Measurements from ENCODE around the gene RBP4.

- no peak for TF ChIP-seq CREB1 (IDR thresholded peaks at IDR 0.05; ENCODE audit: low read depth)
- TF ChIP-seq ZNF207 (IDR thresholded peaks at IDR 0.05; ENCODE audit: borderline replicate concordance): no peak
- TF ChIP-seq, protein P1, sequence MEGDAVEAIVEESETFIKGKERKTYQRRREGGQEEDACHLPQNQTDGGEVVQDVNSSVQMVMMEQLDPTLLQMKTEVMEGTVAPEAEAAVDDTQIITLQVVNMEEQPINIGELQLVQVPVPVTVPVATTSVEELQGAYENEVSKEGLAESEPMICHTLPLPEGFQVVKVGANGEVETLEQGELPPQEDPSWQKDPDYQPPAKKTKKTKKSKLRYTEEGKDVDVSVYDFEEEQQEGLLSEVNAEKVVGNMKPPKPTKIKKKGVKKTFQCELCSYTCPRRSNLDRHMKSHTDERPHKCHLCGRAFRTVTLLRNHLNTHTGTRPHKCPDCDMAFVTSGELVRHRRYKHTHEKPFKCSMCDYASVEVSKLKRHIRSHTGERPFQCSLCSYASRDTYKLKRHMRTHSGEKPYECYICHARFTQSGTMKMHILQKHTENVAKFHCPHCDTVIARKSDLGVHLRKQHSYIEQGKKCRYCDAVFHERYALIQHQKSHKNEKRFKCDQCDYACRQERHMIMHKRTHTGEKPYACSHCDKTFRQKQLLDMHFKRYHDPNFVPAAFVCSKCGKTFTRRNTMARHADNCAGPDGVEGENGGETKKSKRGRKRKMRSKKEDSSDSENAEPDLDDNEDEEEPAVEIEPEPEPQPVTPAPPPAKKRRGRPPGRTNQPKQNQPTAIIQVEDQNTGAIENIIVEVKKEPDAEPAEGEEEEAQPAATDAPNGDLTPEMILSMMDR (IDR thresholded peaks at IDR 0.05 in 2 of 3, conservative IDR thresholded peaks at IDR 0.05 in 1 of 3; ENCODE audit: control insufficient read depth in 2 of 3, extremely low read depth in 1 of 3, insufficient read depth in 1 of 3, low read depth in 3 of 3, low read length in 3 of 3): no peak
- TF ChIP-seq RCOR1 (conservative IDR thresholded peaks at IDR 0.05; ENCODE audit: low read depth, low read length): no peak
- no peak for TF ChIP-seq MXI1 (IDR thresholded peaks at IDR 0.05; ENCODE audit: low read depth, low read length)
- no peak for TF ChIP-seq PML (IDR thresholded peaks at IDR 0.05; ENCODE audit: low read length)
- no peak for TF ChIP-seq SREBF2 (IDR thresholded peaks at IDR 0.05; ENCODE audit: low read length)
- TF ChIP-seq TCF7 (IDR thresholded peaks at IDR 0.05; ENCODE audit: borderline replicate concordance): no peak
- no peak for TF ChIP-seq USF1 (IDR thresholded peaks at IDR 0.05; ENCODE audit: borderline replicate concordance, extremely low read length, insufficient read depth, low read depth, low read length)
- TF ChIP-seq POLR2AphosphoS5 (IDR thresholded peaks at IDR 0.05; ENCODE audit: low read length): no peak
Observed at GRCh38 chr10:93622942-93623341, 21.9 kb upstream of the RBP4 start.
